ENCODE measurements around the gene COMMD2. TPM values are rescaled to one million over a fixed set of nuclear protein-coding genes. Genes with fewer than 3 reads are reported as not detected.
A peak's percentile ranks its signal among the peaks of the same experiment; 100 is the strongest.

The COMMD2 gene
- polyA plus RNA-seq, 1 experiment = 56.0 TPM

DNA sequence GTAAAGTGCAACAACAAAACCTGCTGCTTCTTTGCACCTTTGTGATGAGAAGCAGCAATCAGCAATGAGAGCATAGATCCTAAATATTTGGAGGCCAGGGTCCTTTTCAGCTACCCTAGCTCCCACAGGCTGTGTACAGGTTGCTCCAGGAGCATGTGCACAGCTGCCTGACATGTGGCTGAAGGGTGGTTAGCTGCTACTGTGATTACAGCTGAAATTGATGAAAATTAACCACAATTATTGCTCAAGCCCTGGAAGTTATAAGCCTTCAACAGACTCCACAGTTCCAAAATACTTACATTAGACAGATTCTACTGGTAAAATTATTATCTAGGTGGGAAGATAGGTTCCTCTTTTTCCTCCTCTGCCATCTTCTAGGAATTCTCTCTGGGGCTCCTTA is 28.5 kb downstream of the COMMD2 start:
- ChIA-PET POLR2A (no interaction called here), CTCF (interaction anchor here (0.6 kb wide), 1 partner anchor 56 kb away, joined by 3 read pairs; no protein-coding TSS in a partner anchor)
- Histone ChIP-seq H3K27me3 (ENCODE audit: control insufficient read depth, insufficient read depth, low read length) (no peaks in the 10 kb centered on the region), H3K9me3 (ENCODE audit: control insufficient read depth, insufficient read depth, low read length) (no peaks in the 10 kb centered on the region), H3K27ac (ENCODE audit: low read depth, low read length) (no peak overlapping the region), H3K4me3 (ENCODE audit: low read depth, low read length) (no peak overlapping the region)
- TF ChIP-seq, protein P1, sequence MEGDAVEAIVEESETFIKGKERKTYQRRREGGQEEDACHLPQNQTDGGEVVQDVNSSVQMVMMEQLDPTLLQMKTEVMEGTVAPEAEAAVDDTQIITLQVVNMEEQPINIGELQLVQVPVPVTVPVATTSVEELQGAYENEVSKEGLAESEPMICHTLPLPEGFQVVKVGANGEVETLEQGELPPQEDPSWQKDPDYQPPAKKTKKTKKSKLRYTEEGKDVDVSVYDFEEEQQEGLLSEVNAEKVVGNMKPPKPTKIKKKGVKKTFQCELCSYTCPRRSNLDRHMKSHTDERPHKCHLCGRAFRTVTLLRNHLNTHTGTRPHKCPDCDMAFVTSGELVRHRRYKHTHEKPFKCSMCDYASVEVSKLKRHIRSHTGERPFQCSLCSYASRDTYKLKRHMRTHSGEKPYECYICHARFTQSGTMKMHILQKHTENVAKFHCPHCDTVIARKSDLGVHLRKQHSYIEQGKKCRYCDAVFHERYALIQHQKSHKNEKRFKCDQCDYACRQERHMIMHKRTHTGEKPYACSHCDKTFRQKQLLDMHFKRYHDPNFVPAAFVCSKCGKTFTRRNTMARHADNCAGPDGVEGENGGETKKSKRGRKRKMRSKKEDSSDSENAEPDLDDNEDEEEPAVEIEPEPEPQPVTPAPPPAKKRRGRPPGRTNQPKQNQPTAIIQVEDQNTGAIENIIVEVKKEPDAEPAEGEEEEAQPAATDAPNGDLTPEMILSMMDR (IDR thresholded peaks at IDR 0.05; ENCODE audit: low read depth, low read length) = no peak
- DNase-seq (ENCODE audit: low read depth, low spot score) = no peak

DNA sequence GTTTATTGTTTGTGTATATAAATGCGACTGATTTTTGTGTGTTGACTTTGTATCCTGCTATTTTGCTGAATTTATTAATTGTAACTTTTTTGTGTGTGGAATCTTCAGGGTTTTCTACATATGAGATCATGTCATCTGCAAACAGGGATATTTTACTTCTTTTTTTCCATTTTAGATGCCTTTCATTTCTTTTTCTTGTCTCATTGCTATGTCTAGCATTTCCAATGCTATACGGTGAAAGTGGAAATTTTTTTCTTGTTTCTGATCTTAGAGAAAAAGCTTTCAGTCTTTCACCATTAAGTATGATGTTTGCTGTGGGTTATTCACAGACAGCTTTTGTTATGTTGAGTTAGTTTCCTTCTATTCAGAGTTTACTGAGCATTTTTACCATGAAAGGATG is 31.4 kb downstream of the COMMD2 start:
- H3K27me3 ChIP-seq (ENCODE audit: control insufficient read depth, insufficient read depth, low read length) = no peaks in the 10 kb centered on the region
- POLR2A ChIA-PET = no interaction called here
- no peak overlapping the region for H3K4me3 ChIP-seq (ENCODE audit: low read depth, low read length)
- H3K27ac ChIP-seq (ENCODE audit: low read depth, low read length) = no peak overlapping the region
- DNase-seq (ENCODE audit: low read depth, low spot score) = no peak
- CTCF ChIA-PET = interaction anchor here (1.8 to 6.0 kb wide), 3 partner anchors 45 to 209 kb away, joined by 7 to 89 read pairs (median 16); no protein-coding TSS in a partner anchor
- TF ChIP-seq, protein P1 (IDR thresholded peaks at IDR 0.05; ENCODE audit: low read depth, low read length) = no peak
- H3K9me3 ChIP-seq (ENCODE audit: control insufficient read depth, insufficient read depth, low read length) = no peaks in the 10 kb centered on the region

DNA sequence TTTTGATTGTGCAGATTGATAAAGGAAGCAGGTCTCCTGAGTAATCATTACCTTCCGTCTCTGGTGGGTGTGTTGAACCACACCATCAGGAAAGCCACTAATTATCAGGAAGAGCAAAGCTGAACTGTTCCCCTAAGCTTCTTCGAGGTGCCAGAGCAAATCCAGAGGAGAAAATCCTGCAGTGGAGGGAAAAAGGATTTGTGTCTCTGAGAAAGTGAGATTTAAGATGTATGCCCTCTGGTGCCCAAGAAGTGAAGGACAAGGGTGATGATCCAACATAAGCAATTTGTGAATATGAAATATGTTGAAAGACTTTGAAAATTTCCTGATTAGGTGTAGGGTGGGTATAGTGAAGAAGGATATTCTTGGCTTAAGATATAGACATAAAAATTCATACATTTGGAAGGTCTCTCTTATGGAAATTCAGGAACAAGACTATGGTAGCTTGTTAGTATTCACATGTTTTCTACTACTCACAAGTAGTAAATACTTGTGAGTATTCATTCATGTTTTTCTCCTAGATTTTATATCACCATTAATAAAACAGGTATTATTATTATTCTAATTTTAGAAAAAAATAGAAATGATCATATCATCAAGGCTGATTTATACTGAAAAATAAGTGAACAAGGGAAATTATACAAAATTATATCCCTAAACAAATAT is 34.8 kb downstream of the COMMD2 start:
- Histone ChIP-seq H3K4me3 (ENCODE audit: low read depth, low read length) (no peak overlapping the region), H3K9me3 (ENCODE audit: control insufficient read depth, insufficient read depth, low read length) (no peaks in the 10 kb centered on the region), H3K27me3 (ENCODE audit: control insufficient read depth, insufficient read depth, low read length) (no peaks in the 10 kb centered on the region), H3K27ac (ENCODE audit: low read depth, low read length) (no peak overlapping the region)
- TF ChIP-seq, protein P1 (IDR thresholded peaks at IDR 0.05; ENCODE audit: low read depth, low read length) = peak; percentile 80
- CTCF ChIA-PET = interaction anchor here (0.5 to 6.0 kb wide), 54 partner anchors 8 to 1486 kb away, joined by 3 to 89 read pairs (median 4); partner anchors contain the start of gene WWTR1
- DNase-seq (ENCODE audit: low read depth, low spot score) = peak; percentile 45
- POLR2A ChIA-PET = interaction anchor here (1.4 kb wide), 1 partner anchor 59 kb away, joined by 4 read pairs; the partner anchor contains the start of gene WWTR1

DNA sequence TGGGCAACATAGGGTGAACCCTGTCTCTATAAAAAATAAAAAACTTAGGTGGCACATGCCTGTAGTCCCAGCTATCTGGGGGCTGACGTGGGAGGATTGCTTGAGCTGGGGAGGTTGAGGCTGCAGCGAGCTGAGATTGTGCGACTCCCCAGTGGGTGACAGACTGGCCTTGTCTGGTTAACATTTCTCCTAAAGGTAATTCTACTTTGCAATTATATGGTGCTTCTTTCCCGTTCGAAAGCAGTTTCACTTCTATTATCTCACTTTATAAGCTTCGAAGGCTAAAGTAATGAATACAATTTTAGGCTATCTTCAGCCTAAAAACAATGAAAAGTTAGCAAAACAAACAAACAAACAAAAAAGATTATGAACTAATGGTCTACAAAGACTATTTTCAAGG is 35.3 kb downstream of the COMMD2 start:
- ChIA-PET POLR2A (interaction anchor here (1.4 kb wide), 1 partner anchor 59 kb away, joined by 4 read pairs; the partner anchor contains the start of gene WWTR1), CTCF (interaction anchor here (0.6 to 6.0 kb wide), 52 partner anchors 9 to 762 kb away, joined by 3 to 89 read pairs (median 5); partner anchors contain the start of gene WWTR1)
- no peak overlapping the region for H3K27ac ChIP-seq (ENCODE audit: low read depth, low read length)
- H3K27me3 ChIP-seq (ENCODE audit: control insufficient read depth, insufficient read depth, low read length) = no peaks in the 10 kb centered on the region
- no peak for DNase-seq (ENCODE audit: low read depth, low spot score)
- H3K9me3 ChIP-seq (ENCODE audit: control insufficient read depth, insufficient read depth, low read length) = no peaks in the 10 kb centered on the region
- TF ChIP-seq, protein P1 (IDR thresholded peaks at IDR 0.05; ENCODE audit: low read depth, low read length) = no peak
- H3K4me3 ChIP-seq (ENCODE audit: low read depth, low read length) = no peak overlapping the region

DNA sequence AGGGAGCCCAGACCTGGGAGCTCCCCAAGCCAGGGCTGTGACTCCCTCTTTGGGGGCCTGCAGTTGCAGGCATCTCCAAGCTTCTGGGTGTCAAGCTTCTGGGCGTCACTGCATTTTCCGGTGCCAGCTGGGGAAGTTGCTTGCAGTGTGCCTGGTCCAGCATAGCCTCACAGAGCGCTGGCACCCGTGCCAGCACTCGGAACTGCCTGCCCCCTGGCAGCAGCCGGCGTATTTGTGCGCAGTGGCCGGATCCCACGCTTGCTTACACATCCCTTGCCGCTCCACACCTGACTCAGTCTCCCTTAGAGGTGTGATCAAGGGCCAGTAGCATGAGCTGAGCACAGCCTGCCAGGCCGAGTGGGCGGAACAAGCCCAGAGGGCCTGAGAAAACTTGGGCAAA is 37.0 kb downstream of the COMMD2 start:
- Histone ChIP-seq H3K27ac (ENCODE audit: low read depth, low read length) (no peak overlapping the region), H3K4me3 (ENCODE audit: low read depth, low read length) (no peak overlapping the region), H3K9me3 (ENCODE audit: control insufficient read depth, insufficient read depth, low read length) (no peaks in the 10 kb centered on the region), H3K27me3 (ENCODE audit: control insufficient read depth, insufficient read depth, low read length) (no peaks in the 10 kb centered on the region)
- TF ChIP-seq, protein P1 (IDR thresholded peaks at IDR 0.05; ENCODE audit: low read depth, low read length) = no peak
- POLR2A ChIA-PET = no interaction called here
- DNase-seq (ENCODE audit: low read depth, low spot score) = no peak
- CTCF ChIA-PET = interaction anchor here (1.2 to 1.8 kb wide), 3 partner anchors 146 to 220 kb away, joined by 3 to 7 read pairs (median 4); no protein-coding TSS in a partner anchor

All from AG04450 (cell line).